ENCODE data around the gene EFCAB9.
"Not testable (repeated sequence)": the region's sequence is repeated elsewhere in the genome, so short reads cannot be mapped to it uniquely, and the experiment has no call there.

EFCAB9 gene

DNA sequence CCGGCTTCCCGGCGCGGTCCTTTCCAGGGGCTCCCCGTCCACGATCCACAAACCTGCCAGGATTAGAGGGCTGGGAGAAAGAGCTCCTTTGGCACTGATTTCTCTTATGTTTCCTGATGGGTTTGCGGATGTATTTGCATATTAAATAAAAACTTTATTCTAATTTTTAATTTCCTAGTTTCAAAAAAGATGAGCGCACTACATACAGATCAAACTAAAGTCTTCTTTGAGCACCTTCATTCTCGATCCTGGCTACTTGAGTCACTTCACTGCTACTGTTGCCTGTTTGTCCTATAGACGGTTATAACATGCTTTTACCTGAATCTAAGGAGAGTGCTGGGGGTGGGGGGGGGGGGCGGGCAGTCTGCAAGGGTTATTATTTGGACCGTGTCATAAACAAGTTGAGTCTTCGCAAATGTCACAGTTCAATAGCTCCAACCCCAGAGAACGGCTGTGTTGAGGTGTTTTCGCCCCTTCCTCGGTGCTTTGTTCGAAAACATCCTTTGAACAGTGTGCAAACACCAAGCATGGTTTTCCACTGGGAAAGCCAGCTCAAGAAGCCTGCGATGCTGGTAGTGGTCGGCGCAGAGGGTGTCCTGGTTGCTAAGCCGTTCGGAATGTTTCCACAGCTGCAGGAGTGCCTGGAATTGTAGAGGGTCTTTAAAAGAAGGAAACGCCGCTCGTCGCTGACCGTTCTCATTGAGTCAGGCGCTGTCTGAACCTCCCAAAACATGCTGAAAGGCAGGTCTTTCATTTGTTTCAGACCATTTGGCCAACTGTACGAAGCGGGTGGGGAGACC lies 4.9 kb upstream of the EFCAB9 start:
- no peak for DNase-seq (ENCODE audit: low spot score)

GRCh38 chr5:172189693-172190296 lies 4.2 kb upstream of the EFCAB9 start:
- DNase-seq (ENCODE audit: low spot score), result no peak

GRCh38 chr5:172194985-172195774 lies 1.2 kb downstream of the EFCAB9 start:
- no peak for DNase-seq (ENCODE audit: low spot score)

DNA sequence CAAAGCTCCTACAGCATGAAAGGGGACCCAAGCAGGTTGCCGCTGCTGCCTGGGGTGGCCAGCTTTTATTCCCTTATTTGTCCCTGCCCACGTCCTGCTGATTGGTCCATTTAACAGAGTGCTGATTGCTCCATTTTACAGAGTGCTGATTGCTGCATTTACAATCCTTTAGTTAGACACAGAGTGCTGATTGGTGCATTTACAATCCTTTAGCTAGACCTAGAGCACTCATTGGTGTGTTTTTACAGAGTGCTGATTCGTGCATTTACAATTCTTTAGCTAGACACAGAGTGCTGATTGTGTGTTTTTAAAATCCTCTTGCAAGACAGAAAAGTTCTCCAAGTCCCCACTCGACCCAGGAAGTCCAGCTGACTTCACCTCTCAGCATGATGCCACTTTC lies 3.8 kb downstream of the EFCAB9 start:
- not testable (repeated sequence) for DNase-seq (ENCODE audit: low spot score)

DNA sequence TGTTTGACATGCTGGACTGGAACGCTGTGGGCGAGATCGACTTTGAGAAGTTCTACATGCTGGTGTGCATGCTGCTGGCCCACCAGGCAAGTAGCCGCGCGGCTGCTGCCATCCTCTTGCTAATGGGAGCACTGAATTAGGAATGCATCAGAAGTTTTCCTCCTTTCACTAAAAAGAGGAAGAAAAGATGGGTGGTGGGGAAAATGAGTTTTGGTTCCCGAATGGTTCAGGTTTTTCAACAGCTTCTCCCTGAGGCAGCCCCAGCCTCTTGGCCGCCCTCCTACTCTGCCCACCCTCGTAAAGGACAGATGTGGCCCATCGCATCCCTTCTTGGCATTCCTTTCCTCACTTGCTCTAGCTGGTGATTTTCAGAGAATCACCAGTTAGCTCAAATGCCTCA lies 5.5 kb downstream of the EFCAB9 start:
- no peak for DNase-seq (ENCODE audit: low spot score)

DNA sequence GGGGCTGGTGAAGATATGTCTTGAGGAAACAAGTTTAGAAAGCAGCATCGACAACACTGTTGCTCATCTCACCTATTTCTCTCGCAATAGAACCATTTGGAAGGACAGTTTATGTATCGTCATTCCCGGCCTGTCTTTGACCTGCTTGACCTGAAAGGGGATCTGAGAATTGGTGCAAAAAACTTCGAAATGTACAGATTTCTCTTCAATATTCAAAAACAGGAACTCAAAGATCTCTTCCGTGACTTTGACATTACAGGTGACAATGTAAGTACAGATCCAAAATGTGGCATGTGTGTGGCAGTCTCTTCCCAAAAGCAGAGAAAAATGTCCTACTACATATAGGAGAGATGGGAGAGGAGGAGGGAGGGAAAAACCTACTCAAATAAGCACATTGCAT lies 6.5 kb downstream of the EFCAB9 start:
- no peak for DNase-seq (ENCODE audit: low spot score)

- not testable (repeated sequence) for DNase-seq (ENCODE audit: low spot score)
These were observed 12.0 kb downstream of the EFCAB9 start for GRCh38 chr5:172205984-172206383.

GRCh38 chr5:172207511-172207910 lies 13.5 kb downstream of the EFCAB9 start:
- no peak for DNase-seq (ENCODE audit: low spot score)

GRCh38 chr5:172209714-172210113 lies 15.7 kb downstream of the EFCAB9 start:
- DNase-seq (ENCODE audit: low spot score), result no peak

DNA sequence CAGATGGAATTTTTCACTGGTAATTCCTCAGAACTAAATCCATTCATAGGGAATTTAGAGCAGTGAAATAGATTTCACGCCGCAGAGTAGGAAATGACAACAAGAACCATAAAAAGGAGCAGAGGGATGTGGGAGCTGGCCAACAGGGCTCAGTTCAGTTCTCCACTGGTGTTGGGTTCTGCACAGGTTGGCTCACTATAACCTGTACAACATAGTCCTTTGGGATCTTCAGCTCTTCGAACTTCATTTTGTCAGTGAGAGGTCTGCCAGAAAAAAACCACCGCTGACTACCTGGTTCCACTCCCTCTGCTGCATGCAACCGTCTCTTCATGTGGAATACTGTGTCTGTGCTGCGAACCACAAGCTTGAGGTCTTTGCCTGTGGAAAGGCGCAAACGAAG lies 17.7 kb downstream of the EFCAB9 start:
- DNase-seq (ENCODE audit: low spot score), result no peak

DNA sequence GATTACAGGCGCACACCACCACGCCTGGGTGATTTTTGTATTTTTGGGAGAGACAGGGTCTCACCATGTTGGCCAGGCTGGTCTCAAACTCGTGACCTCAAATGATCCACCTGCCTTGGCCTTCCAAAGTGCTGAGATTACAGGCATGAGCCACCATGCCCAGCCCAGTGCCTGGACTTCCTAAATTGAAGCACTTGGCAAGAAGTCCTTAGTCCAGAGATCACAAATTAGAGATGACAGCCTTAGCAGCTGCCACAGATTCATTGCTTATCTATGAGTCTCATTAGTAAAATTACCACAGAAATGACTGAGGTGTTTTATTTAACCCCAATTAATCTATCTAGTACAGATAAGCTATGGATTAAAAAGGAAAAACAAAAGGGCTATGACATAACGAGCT lies 19.2 kb downstream of the EFCAB9 start:
- DNase-seq (ENCODE audit: low spot score), result no peak

DNA sequence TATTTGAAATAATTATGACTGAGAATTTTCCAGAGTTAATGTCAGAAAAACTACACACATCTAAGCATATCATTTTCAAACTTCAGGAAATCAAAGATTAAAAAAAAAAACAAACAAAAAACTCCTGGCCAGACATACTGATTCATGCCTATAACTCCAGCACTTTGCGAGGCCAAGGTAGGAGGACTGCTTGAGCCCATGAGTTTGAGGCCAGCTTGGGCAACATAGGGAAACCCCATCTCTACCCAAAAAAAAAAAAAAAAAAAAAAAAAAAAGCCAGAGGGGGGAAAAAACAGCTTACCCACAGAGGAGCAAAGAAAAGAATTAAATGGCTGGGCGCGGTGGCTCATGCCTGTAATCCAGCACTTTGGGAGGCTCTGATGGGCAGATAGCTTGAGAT lies 22.4 kb downstream of the EFCAB9 start:
- DNase-seq (ENCODE audit: low spot score), result no peak

DNA sequence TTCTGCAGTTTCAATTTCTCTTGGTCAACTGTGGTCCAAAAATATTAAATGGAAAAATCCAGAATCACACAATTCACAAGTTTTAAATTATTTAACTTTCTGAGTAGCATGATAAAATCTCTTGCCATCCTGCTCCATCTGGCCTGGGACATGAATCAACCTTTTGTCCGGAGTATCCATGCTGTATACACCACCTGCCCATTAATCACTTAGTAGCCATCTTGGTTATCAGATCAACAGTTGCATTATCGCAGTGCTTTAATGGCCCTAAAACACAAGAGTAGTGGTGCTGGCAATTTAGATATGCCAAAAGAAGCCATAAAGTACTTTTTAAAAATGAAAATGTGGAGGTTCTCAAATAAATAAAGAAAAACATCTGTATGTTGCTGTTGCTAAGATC lies 25.3 kb downstream of the EFCAB9 start:
- no peak for DNase-seq (ENCODE audit: low spot score)

DNA sequence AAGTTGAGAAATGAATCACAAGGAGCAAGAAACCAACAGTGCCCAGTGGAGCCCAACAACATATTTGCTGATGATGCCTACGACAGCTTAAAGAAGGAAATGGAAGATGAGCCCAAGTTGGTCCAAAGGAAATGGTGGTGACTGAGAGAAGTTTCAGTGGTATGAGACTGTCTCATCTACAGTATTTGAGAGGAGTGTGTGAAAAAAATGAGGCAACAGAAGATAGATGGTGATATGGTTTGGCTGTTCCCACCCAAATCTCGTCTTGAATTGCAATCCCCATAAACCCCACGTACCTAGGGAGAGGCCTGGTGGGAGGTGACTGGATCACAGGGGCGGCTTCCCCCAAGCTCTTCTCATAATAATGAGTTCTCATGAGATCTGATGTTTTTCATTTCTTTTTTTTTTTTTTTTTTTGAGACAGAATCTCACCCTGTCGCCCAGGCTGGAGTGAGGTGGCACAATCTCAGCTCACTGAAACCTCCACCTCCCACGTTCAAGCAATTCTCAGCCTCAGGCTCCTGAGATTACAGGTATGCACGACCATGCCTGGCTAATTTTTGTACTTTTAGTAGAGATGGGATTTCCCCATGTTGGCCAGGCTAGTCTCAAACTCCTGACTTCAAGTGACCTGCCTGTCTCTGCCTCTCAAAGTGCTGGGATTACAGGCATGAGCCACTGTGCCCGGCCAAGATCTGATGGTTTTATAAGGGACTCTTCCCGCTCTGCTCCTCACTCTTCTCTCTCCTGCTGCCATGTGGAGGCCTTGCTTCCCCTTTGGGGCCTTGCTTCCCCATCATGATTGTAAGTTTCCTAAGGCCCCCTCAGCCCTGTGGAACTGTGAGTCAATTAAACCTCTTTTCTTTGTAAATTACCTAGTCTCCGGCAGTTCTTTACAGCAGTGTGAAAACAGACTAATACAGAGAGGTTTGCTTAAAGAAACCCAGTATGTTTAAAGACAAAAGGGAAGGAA lies 30.2 kb downstream of the EFCAB9 start:
- DNase-seq (ENCODE audit: low spot score), result no peak

DNA sequence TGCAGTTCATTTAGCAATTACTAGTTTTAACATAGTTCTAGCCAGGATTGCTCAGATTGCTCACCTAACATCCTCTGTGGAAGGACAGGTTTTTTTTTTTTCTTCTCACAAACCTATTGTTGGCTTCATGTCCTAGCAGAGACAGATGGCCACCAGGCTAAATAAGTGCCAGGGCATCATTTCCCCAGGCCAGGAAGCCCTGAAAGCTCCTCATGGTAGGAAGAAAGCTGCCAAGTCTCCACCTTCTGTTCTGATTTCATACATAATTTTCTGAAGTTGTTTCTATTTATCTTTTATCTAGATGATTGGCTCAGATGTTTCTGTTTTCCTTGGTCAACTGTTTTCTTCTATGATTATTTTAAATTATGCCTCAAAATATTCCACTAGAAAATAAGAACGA lies 31.0 kb downstream of the EFCAB9 start:
- DNase-seq (ENCODE audit: low spot score), result no peak

DNA sequence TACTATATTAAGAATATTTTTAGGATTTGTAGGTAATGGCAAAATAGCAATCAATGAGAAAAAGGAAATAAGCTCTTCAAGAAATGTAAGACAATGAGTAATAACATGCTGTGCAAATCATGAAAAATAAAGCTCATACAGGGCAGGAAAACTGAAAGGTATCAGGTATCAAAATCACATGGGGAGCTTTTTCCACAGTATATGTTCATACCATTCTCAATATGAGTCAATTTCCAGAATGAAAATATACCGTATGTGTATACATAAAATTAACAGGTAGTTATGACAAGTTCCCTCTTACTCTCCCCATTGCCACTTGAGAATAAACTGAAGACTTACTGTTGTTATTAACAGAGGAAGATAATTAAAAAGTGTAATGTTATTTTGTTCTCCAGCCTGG lies 35.9 kb downstream of the EFCAB9 start:
- DNase-seq (ENCODE audit: low spot score), result no peak

DNA sequence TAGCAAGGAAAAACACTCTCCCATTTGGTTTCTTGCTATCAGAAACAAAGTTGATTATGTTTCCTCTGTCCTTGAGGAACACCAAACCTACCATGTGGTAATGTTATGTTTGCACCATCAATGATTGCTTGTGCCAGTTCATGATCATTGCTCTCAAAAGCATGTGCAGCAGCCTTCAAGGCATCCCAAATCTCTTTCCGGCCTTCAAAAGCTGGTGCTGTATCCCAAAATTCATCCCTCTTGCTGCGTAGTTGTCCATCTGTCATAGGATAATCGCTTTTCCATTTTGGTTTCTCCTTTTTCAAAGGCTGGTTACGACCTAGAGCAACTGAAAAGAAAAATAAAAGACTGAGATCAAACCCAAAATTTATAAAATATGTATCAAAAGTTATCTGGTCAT lies 40.1 kb downstream of the EFCAB9 start:
- DNase-seq (ENCODE audit: low spot score), result no peak

DNA sequence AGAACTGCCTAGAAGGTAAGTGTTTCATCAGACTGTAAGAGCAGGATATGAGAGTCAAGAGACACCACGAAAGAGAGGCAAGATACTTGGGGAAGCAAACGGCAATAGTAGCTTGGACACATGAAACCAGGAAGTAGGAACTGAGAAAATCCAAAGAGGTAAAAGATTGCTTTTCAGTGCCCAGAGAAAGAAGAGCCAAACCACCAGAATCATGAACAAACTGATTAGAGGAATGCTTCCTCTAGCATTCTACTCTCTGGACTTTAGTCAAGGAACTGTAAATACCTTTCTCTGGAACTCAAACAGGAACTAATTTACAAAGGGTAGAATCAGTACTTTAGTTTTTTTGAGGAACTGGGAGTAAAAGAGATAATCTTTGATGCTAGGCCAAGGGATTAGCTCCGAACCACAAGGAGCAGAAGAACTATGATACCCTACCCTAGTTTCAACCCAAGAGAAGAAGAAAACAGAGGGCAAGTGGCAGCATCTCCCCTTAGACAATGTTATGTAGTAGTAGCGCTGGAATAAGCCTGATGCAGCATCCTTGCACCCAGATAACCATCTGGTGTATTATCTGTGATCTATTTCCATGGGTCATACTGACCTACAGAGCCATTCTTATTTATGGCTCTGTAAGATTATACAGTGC lies 41.3 kb downstream of the EFCAB9 start:
- no peak for DNase-seq (ENCODE audit: low spot score)

DNA sequence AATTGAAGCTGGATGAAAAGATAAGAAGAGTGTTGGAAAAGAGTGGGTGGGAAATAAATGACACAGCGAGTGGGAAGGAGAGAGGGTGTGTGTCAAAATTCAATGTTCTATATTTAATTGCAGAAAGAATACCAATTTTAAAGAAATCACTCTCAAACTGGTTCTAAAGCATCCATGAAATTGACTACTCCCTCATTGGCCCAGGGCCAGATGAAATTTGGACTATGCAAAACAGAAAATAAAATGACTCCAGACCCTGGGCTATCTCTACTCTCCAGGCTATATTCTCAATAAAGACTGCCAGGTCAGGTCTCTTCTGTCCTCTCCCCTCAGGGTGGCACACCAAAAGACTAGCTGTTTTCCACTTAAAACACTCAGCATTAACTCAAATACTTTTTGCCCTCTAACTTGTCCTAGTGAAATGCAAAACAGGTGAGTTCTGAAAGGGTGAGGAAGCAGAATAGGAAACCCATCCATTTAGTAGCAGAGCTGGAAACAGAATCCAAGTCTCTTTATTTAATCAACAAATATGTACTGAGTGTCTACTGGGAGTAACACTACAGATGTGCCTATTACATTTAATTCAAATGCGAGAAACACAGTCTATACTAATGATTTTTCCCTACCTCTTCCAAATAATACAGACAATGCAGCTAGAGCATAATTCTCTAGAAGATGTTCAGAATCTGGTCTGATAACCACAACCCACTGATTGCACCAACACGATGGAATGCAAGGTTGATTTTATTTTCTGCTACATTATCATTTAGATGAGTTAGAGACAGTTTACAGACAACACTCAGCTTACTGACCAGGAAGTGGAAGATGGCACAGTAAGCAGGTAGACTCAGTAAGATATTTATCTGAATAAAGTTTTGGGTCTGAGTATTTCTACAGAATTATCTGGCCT lies 42.1 kb downstream of the EFCAB9 start:
- DNase-seq (ENCODE audit: low spot score), result no peak

DNA sequence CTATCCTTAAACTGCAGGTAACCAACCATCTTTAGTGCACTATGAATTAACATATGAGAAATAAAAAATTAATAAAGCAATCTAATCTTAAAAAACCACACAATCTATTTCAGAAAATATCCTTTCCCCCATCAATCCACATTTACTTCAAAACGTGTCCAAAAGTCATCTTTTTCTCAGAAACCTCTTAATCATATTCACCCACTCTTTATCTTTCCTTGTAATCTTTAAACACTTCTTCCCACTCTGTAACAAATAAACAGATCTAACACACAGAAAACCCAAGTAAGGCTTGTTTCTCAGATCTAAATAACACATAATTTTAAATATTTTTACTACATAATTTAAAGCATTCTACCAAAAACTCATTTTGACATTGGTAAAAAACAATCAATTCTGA lies 44.4 kb downstream of the EFCAB9 start:
- no peak for DNase-seq (ENCODE audit: low spot score)
